Amygdala (tissue), 56 donors: Measurements from ENCODE around the gene EMCN.
"Not testable (repeated sequence)": the region's sequence is repeated elsewhere in the genome, so short reads cannot be mapped to it uniquely, and the experiment has no call there.

ENCODE experiments used
- DNase-seq, 56 donors: peaks; one replicate each; lab custom pipeline; 2025; lab: John Stamatoyannopoulos, UW

Gene EMCN

DNA sequence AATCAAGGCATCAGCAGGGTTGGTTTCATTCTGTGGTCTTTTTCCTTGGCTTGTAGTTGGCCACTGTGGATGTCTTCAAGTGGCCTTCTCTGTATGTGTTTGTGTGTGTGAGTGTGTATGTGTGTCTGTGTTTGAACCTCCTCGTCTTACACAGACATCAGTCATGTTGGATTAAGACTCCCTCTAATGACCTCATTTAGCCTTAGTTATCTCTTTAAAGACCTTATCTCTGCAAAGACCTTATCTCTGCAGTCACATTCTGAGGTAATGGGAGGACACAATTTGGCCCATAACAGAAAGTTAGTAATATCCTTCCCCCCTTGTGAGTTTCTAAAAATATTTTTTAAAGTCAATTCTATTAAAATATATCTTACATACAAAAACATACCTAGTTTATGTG is 126.7 kb downstream of the EMCN start:
- no peak for DNase-seq

DNA sequence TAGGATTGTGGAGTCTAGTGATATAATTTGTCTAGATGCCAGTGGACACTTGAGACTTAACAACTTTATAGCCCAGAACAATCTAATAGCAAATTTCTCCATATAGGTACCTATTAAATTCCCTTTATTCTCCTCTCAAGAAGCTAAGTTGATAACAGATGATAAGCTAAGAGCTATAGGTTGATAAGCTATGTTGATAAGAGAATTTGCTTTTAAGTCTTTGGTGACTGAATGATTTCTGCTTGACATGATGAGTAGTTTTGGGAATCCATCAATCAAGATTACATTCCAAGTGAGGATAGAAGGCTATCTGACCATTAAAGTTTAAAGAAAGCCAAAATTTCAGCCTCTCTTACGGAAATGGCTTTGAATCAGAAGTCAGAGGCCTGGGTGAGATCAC is 131.6 kb downstream of the EMCN start:
- DNase-seq: no peak

GRCh38 chr4:100380401-100380800 is 137.4 kb downstream of the EMCN start:
- not testable (repeated sequence) for DNase-seq

GRCh38 chr4:100379583-100380105 is 138.2 kb downstream of the EMCN start:
- DNase-seq: no peak

DNA sequence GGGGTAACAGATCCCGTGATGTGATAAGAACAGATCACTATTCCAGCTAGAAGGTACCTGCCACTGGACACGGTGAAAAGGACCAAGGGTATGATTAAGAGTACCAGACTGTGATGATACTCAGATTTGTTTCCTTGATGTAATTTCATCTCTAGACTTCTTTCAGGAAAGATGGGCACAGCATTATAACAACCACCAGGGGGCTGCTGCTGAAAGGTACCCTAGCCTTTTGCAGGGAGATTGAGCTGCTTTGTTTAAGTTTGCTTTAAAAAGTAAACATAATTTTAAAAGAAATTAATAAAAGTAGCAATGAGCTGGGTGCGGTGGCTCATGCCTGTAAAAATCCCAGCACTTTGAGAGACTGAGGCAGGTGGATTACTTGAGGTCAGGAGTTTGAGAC is 145.4 kb downstream of the EMCN start:
- DNase-seq: no peak

GRCh38 chr4:100369871-100370270 is 148.0 kb downstream of the EMCN start:
- no peak for DNase-seq

DNA sequence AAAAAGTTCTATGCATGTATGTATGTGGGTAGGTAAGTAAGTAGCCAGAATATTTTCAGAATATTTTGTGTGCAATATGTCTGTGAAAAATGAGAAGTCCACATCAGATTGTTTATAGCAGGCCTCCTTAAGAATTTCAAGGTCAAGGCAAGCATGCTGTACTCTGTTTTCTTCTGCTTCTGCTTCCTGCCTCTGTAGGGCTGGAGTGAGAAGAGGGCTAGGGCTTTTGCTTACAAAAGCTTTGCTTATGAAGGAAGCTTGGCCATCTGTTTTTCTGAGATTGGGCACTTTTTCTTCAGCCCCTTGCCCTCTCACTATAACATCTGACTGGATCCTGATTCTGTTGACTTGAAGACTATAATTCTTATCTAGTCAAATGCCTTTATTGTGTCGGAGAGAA is 150.4 kb downstream of the EMCN start:
- DNase-seq: no peak

GRCh38 chr4:100366213-100366612 is 151.6 kb downstream of the EMCN start:
- no peak for DNase-seq

- no peak for DNase-seq
Observed at GRCh38 chr4:100362366-100362765, 155.5 kb downstream of the EMCN start.

GRCh38 chr4:100361336-100361735 is 156.5 kb downstream of the EMCN start:
- DNase-seq: no peak

GRCh38 chr4:100360211-100360610 is 157.6 kb downstream of the EMCN start:
- DNase-seq: no peak

DNA sequence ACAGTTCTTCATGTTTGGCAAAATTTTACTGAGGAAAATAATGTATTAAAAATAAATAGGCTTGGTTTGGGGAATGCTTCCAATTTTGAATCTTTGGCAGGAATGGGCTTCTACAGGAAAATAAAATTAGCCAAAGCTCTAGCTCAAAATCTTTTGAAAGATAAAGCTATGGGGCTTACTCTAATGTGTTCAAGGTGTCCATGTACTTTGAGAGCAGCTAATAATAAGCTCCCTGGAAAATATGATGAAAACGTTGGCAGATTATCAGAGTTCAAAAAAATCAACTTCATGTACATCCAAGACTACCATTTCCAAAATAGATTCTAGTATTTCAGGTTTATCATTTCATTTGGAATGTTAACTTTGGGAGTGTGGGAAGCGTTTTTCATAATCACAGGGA is 158.4 kb downstream of the EMCN start:
- DNase-seq: no peak

DNA sequence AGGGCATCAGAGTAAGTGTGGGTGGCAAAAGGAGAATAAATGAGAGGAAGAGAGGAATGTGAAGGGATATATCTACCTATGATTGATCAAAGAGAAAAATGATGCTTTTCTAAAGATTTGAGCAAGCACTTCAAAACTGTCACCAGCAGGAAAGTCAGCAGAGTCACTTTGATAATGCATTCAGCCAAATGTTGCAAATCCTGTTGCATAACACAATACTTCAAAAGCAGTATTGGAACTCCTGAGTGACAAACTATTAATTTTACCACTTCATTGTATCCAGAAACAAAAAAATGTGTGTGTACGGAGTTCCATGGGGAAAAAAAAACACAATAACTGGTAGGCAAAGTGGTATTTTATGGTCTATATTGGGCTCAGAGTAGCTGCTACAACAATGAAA is 160.3 kb downstream of the EMCN start:
- no peak for DNase-seq

GRCh38 chr4:100356172-100356571 is 161.7 kb downstream of the EMCN start:
- no peak for DNase-seq

- not testable (repeated sequence) for DNase-seq
Observed at GRCh38 chr4:100352352-100352751, 165.5 kb downstream of the EMCN start.

DNA sequence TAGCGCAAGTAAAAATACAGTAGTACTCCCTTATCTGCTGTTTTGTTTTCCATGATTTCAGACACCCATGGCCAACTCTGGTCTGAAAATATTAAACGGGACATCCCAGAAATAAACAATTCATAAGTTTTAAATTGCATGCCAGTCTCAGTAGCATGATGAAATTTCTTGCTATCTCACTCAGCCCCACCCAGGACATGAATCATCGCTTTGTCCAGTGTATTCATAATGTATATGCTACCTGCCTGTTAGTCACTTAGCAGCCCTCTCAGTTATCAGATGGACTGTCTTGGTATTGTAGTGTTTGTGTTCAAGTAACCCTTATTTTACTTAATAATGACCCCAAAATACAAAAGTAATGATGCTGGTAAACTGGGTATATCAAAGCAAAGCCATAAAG is 169.3 kb downstream of the EMCN start:
- no peak for DNase-seq

DNA sequence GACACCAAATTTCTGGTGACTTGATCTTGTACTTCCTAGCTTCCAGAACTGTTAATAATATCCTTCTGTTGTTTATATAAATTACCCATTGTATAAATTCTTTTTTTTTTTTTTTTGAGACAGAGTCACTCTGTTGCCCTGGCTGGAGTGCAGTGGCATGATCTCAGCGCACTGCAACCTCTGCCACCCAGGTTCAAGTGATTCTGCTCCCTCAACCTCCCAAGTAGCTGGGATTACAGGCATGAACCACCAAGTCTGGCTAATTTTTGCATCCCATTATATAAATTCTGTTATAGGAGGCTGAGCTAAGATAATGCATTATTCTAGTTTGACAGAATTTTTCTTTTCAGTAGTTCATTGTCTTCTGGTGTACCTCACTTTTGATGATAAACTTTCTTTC is 170.6 kb downstream of the EMCN start:
- DNase-seq: no peak

DNA sequence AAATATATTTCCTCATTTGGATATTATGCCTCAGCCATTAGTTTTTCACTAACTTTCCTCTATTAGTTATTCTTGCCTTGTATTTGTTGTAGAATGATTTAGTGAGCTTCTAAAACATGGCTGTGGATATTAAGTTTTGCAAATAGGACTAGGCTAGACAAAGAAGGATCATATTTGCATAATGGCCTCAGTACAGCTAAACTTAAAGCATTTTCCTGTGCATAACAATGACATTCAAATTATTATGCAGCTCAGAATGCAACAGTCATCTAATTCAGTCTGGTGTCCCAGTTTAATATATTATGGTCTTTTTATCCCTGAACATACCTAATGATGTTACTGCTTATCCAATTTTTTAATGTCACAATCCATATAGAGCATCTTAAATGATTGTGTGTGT is 172.2 kb downstream of the EMCN start:
- no peak for DNase-seq
